ENCODE results near the gene DAB1.

Gene DAB1

DNA sequence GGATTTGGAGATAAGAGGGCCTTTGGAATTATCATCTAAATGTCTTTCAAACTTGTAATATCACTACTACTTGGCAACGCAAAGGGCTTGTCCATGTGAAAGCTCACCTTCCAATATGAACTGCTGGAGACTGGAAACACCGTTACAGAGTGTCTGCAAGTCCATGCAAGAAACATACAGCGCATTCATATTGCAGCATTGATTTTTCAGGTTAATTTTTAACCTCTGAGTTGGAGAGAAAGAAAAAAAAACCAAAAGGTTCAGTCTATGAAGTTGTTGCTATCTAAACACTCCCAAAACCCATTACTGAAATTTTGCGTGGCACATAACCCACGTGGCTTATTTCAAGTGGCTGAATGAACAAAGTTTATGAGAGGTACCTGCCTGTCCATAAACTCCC, 23.8 kb downstream of the DAB1 start:
- no peaks in the 10 kb centered on the region for H3K36me3 ChIP-seq (ENCODE audit: control insufficient read depth, insufficient read depth, low read length)
- no peaks in the 10 kb centered on the region for H3K79me2 ChIP-seq
- no peak overlapping the region for H3K9ac ChIP-seq
- no peaks in the 10 kb centered on the region for H3K4me1 ChIP-seq
- H3K27me3 ChIP-seq (ENCODE audit: control insufficient read depth, insufficient read depth, low read length): no peaks in the 10 kb centered on the region
- no peak overlapping the region for H2AFZ ChIP-seq
- H3K4me3 ChIP-seq (ENCODE audit: low read depth, low read length): no peak overlapping the region
- H3K9me3 ChIP-seq (ENCODE audit: control insufficient read depth, low read length): no peaks in the 10 kb centered on the region
- no peak overlapping the region for H3K27ac ChIP-seq
- H3K4me2 ChIP-seq (ENCODE audit: low read length): no peak overlapping the region
- TF ChIP-seq, protein P1, sequence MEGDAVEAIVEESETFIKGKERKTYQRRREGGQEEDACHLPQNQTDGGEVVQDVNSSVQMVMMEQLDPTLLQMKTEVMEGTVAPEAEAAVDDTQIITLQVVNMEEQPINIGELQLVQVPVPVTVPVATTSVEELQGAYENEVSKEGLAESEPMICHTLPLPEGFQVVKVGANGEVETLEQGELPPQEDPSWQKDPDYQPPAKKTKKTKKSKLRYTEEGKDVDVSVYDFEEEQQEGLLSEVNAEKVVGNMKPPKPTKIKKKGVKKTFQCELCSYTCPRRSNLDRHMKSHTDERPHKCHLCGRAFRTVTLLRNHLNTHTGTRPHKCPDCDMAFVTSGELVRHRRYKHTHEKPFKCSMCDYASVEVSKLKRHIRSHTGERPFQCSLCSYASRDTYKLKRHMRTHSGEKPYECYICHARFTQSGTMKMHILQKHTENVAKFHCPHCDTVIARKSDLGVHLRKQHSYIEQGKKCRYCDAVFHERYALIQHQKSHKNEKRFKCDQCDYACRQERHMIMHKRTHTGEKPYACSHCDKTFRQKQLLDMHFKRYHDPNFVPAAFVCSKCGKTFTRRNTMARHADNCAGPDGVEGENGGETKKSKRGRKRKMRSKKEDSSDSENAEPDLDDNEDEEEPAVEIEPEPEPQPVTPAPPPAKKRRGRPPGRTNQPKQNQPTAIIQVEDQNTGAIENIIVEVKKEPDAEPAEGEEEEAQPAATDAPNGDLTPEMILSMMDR (IDR thresholded peaks at IDR 0.05): no peak

DNA sequence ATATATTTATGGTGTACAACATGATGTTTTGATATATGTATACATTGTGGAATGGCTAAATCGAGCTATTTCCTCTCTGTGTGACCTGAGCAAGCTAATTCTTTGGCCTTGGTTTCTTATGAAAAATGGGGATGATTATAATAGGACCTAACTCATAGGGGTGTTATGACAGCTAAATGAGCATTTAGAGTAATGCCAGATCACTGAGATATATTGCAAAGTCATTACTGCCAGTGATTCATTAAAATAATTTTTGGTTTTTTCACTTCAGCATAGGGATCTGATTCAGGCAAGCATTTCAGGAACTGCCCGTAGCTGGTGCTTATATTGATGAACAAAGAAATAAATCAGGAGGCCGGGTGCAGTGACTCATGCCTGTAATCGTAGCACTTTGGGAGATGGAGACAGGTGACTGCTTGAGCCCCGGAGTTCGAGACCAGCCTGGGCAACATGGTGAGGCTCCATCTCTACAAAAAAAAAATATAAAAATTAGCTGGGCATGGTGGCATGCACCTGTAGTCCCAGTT, 30.7 kb downstream of the DAB1 start:
- Histone ChIP-seq H3K36me3 (ENCODE audit: control insufficient read depth, insufficient read depth, low read length) (no peaks in the 10 kb centered on the region), H3K27me3 (ENCODE audit: control insufficient read depth, insufficient read depth, low read length) (no peaks in the 10 kb centered on the region), H3K27ac (no peak overlapping the region), H3K9me3 (ENCODE audit: control insufficient read depth, low read length) (no peaks in the 10 kb centered on the region), H3K9ac (no peak overlapping the region), H3K79me2 (no peaks in the 10 kb centered on the region), H2AFZ (no peak overlapping the region), H3K4me3 (ENCODE audit: low read depth, low read length) (no peak overlapping the region), H3K4me1 (no peaks in the 10 kb centered on the region), H3K4me2 (ENCODE audit: low read length) (no peak overlapping the region)
- TF ChIP-seq, protein P1 (IDR thresholded peaks at IDR 0.05): no peak

DNA sequence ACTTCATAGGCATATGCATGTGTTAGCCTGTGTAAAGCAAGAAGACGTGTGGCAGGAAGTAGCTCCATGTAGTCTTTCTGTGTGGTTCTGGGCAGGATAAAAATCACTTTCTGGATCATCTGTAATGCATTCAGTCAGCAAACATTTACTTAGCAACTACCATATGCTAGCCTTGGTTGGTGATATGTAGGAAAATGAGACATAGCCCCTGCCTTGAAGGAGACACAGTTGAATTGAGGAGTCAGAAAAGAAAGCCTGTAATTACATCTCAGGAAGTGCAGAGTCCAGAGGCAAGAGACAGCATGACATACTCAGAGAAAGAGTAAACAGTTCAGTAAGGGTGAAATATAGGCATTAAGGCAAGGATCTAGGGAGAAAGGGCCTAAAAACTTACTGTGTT, 38.5 kb downstream of the DAB1 start:
- Histone ChIP-seq H3K27ac (no peak overlapping the region), H2AFZ (no peak overlapping the region), H3K9ac (no peak overlapping the region), H3K4me1 (no peaks in the 10 kb centered on the region), H3K4me3 (ENCODE audit: low read depth, low read length) (no peak overlapping the region), H3K4me2 (ENCODE audit: low read length) (no peak overlapping the region), H3K9me3 (ENCODE audit: control insufficient read depth, low read length) (no peaks in the 10 kb centered on the region), H3K79me2 (no peaks in the 10 kb centered on the region), H3K27me3 (ENCODE audit: control insufficient read depth, insufficient read depth, low read length) (no peaks in the 10 kb centered on the region), H3K36me3 (ENCODE audit: control insufficient read depth, insufficient read depth, low read length) (no peaks in the 10 kb centered on the region)
- TF ChIP-seq, protein P1 (IDR thresholded peaks at IDR 0.05): no peak

DNA sequence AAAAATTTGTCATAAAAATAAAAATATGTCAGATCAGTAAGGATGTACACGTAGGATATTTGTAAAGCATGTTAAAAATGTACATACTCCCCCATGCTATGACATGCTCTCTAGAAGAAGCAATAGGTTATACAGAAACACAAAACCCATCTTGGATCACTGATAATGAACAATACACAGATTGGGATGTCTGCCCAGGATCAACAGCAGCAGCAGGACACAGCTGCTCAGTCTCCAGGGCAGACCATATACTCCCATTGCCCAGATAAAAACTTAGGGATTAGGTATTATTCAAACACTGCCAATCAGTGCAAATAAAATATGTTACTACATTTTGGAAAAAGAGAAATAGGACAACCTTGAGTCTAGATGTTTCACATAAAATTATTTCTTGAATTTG, 39.0 kb downstream of the DAB1 start:
- TF ChIP-seq, protein P1 (IDR thresholded peaks at IDR 0.05): no peak
- Histone ChIP-seq H3K9ac (no peak overlapping the region), H2AFZ (no peak overlapping the region), H3K9me3 (ENCODE audit: control insufficient read depth, low read length) (no peaks in the 10 kb centered on the region), H3K4me3 (ENCODE audit: low read depth, low read length) (no peak overlapping the region), H3K36me3 (ENCODE audit: control insufficient read depth, insufficient read depth, low read length) (no peaks in the 10 kb centered on the region), H3K27me3 (ENCODE audit: control insufficient read depth, insufficient read depth, low read length) (no peaks in the 10 kb centered on the region), H3K4me2 (ENCODE audit: low read length) (no peak overlapping the region), H3K4me1 (no peaks in the 10 kb centered on the region), H3K27ac (no peak overlapping the region), H3K79me2 (no peaks in the 10 kb centered on the region)

DNA sequence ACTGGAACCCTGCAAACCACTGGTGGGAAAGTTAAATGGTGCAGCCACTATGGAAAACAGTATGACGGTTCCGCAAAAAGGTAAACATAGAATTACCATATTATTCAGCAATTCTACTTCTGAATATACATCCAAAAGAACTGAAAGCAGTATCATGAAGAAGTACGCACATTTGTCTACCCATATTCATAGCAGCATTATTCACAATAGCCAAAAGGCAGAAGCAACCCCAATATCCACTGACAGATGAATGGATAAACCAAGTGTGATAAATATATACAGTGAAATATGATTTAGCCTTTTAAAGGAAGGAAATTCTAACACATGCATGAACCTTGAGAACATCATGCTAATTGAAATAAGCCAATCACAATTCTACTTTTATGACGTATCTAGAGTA, 39.6 kb downstream of the DAB1 start:
- TF ChIP-seq, protein P1 (IDR thresholded peaks at IDR 0.05): no peak
- H3K27me3 ChIP-seq (ENCODE audit: control insufficient read depth, insufficient read depth, low read length): no peaks in the 10 kb centered on the region
- H3K36me3 ChIP-seq (ENCODE audit: control insufficient read depth, insufficient read depth, low read length): no peaks in the 10 kb centered on the region

More for the DNA sequence above, 39.6 kb downstream of the DAB1 start:
- no peaks in the 10 kb centered on the region for H3K4me1 ChIP-seq
- H3K79me2 ChIP-seq: no peaks in the 10 kb centered on the region
- no peak overlapping the region for H3K4me2 ChIP-seq (ENCODE audit: low read length)
- no peak overlapping the region for H3K9ac ChIP-seq
- no peaks in the 10 kb centered on the region for H3K9me3 ChIP-seq (ENCODE audit: control insufficient read depth, low read length)
- H3K27ac ChIP-seq: no peak overlapping the region
- H3K4me3 ChIP-seq (ENCODE audit: low read depth, low read length): no peak overlapping the region
- H2AFZ ChIP-seq: no peak overlapping the region
